Stimulated activated CD4-positive, alpha-beta T cell treated with anti-CD3 and anti-CD28 coated beads, Interleukin-1b, Interleukin-23, amount 100 ng/mL, for 4 hours (primary cell): ENCODE results near the gene SMIM35.
A peak's percentile ranks its signal among the peaks of the same experiment; 100 is the strongest.

Source experiments
- DNase-seq, 2 donors: peaks; one replicate each; pipeline ENCODE4 v3.0.0-alpha.2; 2020; ENCODE audit warnings: low read depth in 2 of 2

Gene SMIM35

GRCh38 chr11:118058311-118059245 is 28.2 kb downstream of the SMIM35 start:
- no peak for DNase-seq

- DNase-seq, result no peak
Observed at GRCh38 chr11:118057251-118058145, 29.3 kb downstream of the SMIM35 start.

GRCh38 chr11:118056806-118057205 is 30.0 kb downstream of the SMIM35 start:
- no peak for DNase-seq

- no peak for DNase-seq
Observed at GRCh38 chr11:118055966-118056365, 30.8 kb downstream of the SMIM35 start.

GRCh38 chr11:118054712-118055640 is 31.8 kb downstream of the SMIM35 start:
- DNase-seq, result no peak

- no peak for DNase-seq
Observed at GRCh38 chr11:118052581-118053206, 34.1 kb downstream of the SMIM35 start.

- peak; percentile 18 to 49 for DNase-seq
Observed at GRCh38 chr11:118051611-118052461, 34.9 kb downstream of the SMIM35 start.

GRCh38 chr11:118051136-118051610 is 35.6 kb downstream of the SMIM35 start:
- no peak for DNase-seq

- DNase-seq, result no peak
Observed at GRCh38 chr11:118050208-118050891, 36.4 kb downstream of the SMIM35 start.

- no peak for DNase-seq
Observed at GRCh38 chr11:118049771-118050170, 37.0 kb downstream of the SMIM35 start.

- no peak for DNase-seq
Observed at GRCh38 chr11:118048472-118049370, 38.0 kb downstream of the SMIM35 start.

- no peak for DNase-seq
Observed at GRCh38 chr11:118047749-118048148, 39.0 kb downstream of the SMIM35 start.

GRCh38 chr11:118046964-118047700 is 39.6 kb downstream of the SMIM35 start:
- DNase-seq, result no peak

GRCh38 chr11:118046051-118046963 is 40.5 kb downstream of the SMIM35 start:
- DNase-seq, result peak in 1 of 2 donors; percentile 25

- no peak for DNase-seq
Observed at GRCh38 chr11:118045191-118045590, 41.6 kb downstream of the SMIM35 start.

GRCh38 chr11:118042796-118043195 is 44.0 kb downstream of the SMIM35 start:
- no peak for DNase-seq
